HL-60 (cell line): ENCODE measurements around the gene GPR101.

Experiments
- DNase-seq, 2 experiments: peaks; one replicate each; pipeline ENCODE4 v3.0.0-alpha.2; 2010 to 2020; ENCODE audit warnings: low read depth in 1 of 2, low spot score in 1 of 2
- H3K27ac ChIP-seq: fragments of 250-450 bp; sonication (Bioruptor Pico); replicated peaks from 2 replicates; pipeline ENCODE4 v1.5.1; 2020; ENCODE audit warnings: mild to moderate bottlenecking, moderate library complexity
- H3K27me3 ChIP-seq: fragments of 250-450 bp; sonication (Bioruptor Pico); 2 replicates; pipeline ENCODE4 v1.5.1; 2021; ENCODE audit warnings: mild to moderate bottlenecking, moderate library complexity; ENCODE audit not compliant: insufficient read depth, poor library complexity, severe bottlenecking
- H3K4me3 ChIP-seq: replicated peaks from 2 replicates; pipeline ENCODE4 v1.5.1; 2011; ENCODE audit warnings: mild to moderate bottlenecking, control low read depth, low read length; ENCODE audit not compliant: insufficient read depth
- CTCF ChIP-seq: IDR thresholded peaks from one replicate; pipeline ENCODE4 v1.5.1; 2011; ENCODE audit warnings: low read length, control low read depth, inconsistent platforms; ENCODE audit not compliant: insufficient read depth
- GABPA ChIP-seq: IDR thresholded peaks from 2 replicates; pipeline ENCODE4 v1.6.1; 2012; ENCODE audit warnings: low read depth
- POLR2AphosphoS5 ChIP-seq: IDR thresholded peaks from 2 replicates; pipeline ENCODE4 v1.6.1; 2012; ENCODE audit warnings: low read depth
- SPI1 ChIP-seq: IDR thresholded peaks from 2 replicates; pipeline ENCODE4 v1.6.1; 2012; ENCODE audit warnings: low read depth, mild to moderate bottlenecking, borderline replicate concordance
- long read RNA-seq: library from polyadenylated mRNA; unstranded; transcript quantifications from one replicate; pipeline ENCODE4 v2.0.0, GENCODE V29; 2020
- TF ChIP-seq, protein P1 (sequence below): IDR thresholded peaks from 2 replicates; pipeline ENCODE4 v1.6.1; 2012; ENCODE audit warnings: low read depth; ENCODE audit not compliant: insufficient replicate concordance

The GPR101 gene, protein sequence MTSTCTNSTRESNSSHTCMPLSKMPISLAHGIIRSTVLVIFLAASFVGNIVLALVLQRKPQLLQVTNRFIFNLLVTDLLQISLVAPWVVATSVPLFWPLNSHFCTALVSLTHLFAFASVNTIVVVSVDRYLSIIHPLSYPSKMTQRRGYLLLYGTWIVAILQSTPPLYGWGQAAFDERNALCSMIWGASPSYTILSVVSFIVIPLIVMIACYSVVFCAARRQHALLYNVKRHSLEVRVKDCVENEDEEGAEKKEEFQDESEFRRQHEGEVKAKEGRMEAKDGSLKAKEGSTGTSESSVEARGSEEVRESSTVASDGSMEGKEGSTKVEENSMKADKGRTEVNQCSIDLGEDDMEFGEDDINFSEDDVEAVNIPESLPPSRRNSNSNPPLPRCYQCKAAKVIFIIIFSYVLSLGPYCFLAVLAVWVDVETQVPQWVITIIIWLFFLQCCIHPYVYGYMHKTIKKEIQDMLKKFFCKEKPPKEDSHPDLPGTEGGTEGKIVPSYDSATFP
- long read RNA-seq, result 0 reads

- TF ChIP-seq, protein P1, sequence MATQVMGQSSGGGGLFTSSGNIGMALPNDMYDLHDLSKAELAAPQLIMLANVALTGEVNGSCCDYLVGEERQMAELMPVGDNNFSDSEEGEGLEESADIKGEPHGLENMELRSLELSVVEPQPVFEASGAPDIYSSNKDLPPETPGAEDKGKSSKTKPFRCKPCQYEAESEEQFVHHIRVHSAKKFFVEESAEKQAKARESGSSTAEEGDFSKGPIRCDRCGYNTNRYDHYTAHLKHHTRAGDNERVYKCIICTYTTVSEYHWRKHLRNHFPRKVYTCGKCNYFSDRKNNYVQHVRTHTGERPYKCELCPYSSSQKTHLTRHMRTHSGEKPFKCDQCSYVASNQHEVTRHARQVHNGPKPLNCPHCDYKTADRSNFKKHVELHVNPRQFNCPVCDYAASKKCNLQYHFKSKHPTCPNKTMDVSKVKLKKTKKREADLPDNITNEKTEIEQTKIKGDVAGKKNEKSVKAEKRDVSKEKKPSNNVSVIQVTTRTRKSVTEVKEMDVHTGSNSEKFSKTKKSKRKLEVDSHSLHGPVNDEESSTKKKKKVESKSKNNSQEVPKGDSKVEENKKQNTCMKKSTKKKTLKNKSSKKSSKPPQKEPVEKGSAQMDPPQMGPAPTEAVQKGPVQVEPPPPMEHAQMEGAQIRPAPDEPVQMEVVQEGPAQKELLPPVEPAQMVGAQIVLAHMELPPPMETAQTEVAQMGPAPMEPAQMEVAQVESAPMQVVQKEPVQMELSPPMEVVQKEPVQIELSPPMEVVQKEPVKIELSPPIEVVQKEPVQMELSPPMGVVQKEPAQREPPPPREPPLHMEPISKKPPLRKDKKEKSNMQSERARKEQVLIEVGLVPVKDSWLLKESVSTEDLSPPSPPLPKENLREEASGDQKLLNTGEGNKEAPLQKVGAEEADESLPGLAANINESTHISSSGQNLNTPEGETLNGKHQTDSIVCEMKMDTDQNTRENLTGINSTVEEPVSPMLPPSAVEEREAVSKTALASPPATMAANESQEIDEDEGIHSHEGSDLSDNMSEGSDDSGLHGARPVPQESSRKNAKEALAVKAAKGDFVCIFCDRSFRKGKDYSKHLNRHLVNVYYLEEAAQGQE, result no peak
- TF ChIP-seq POLR2AphosphoS5 (no peak), GABPA (no peak), CTCF (no peak), SPI1 (no peak)
- DNase-seq, result no peak
- Histone ChIP-seq H3K4me3 (no peak within 1 kb of the TSS), H3K27me3 (peaks cover 34% of the 10 kb centered on the region), H3K27ac (no peak within 1 kb of the TSS)
Observed at GRCh38 chrX:137033774-137034507, at the start of gene GPR101. Gene GPR101, minus strand, starts transcription at chrX:137033995. Its CDS starts 2,321 bp downstream, at chrX:137031674.

DNA sequence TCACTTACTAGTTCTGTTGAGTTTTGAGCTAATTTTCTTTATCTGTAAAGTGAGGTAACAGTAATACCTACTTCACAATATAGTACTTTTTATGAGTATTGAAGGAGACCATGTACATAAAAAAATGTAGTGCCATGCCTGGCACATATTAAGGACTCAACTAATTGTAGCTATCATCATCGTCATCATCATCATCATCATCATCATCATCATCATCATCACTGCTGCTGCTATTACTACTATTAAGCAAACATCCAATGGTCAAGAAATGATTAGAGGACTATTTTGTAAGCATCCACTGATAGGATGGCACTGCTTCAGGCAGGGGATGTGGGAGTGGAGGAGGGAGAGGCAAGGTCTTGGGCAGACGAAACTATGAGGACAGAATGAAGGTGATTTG, 47.4 kb upstream of the GPR101 start:
- Histone ChIP-seq H3K27ac (no peak overlapping the region), H3K27me3 (no peaks in the 10 kb centered on the region), H3K4me3 (no peak overlapping the region)
- TF ChIP-seq POLR2AphosphoS5 (no peak), GABPA (no peak), SPI1 (no peak), CTCF (no peak)
- TF ChIP-seq, protein P1, result no peak
- no peak for DNase-seq

GRCh38 chrX:137072396-137072795, 38.6 kb upstream of the GPR101 start:
- DNase-seq, result no peak
- TF ChIP-seq GABPA (no peak), CTCF (no peak), SPI1 (no peak), POLR2AphosphoS5 (no peak)
- TF ChIP-seq, protein P1, result no peak
- no peak overlapping the region for H3K4me3 ChIP-seq

More at GRCh38 chrX:137072396-137072795, 38.6 kb upstream of the GPR101 start:
- Histone ChIP-seq H3K27ac (no peak overlapping the region), H3K27me3 (peaks cover 2% of the 10 kb centered on the region)
